Measurements from ENCODE around the gene CEP63. TPM values are rescaled to one million over a fixed set of nuclear protein-coding genes. Genes with fewer than 3 reads are reported as not detected.

The CEP63 gene
- total and polyA plus RNA-seq, 9 donors = 16.6 to 74.1 (median 22.2) TPM

GRCh38 chr3:134485075-134485717 is 661 bp upstream of the CEP63 start:
- WGBS, 3 donors = 0 to 1% (median 0%) methylated on average over 24 of the region's 24 CpGs
- DNase-seq = peak in 4 of 5 donors; percentile 24 to 95 (median 92)
- Histone ChIP-seq H3K36me3 (no peaks in the 10 kb centered on the region), H3K4me1 (ENCODE audit: insufficient read depth) (peaks cover 5% of the 10 kb centered on the region), H3K27ac (peak overlapping the region; percentile 92 to 93), H3K4me3 (peak overlapping the region; percentile 88), H3K9me3 (no peaks in the 10 kb centered on the region), H3K27me3 (no peaks in the 10 kb centered on the region)
- TF ChIP-seq CTCF (IDR thresholded peaks at IDR 0.05) = no peak
- TF ChIP-seq POLR2A (IDR thresholded peaks at IDR 0.05) = no peak
- TF ChIP-seq EP300 (IDR thresholded peaks at IDR 0.05) = no peak
- intact Hi-C loops (cut with DNase I) = loop anchor here in 1 of 4 donors (1.0 kb wide), 1 partner anchor 233 kb away; no protein-coding TSS in a partner anchor

GRCh38 chr3:134486577-134487041 is 752 bp downstream of the CEP63 start:
- H3K4me1 ChIP-seq (ENCODE audit: insufficient read depth) = peaks cover 5% of the 10 kb centered on the region
- H3K9me3 ChIP-seq = no peaks in the 10 kb centered on the region
- WGBS, 3 donors = 2% methylated on average over 16 to 17 of the region's 17 CpGs
- peak overlapping the region; percentile 92 to 93 for H3K27ac ChIP-seq
- H3K36me3 ChIP-seq = no peaks in the 10 kb centered on the region
- no peak for TF ChIP-seq POLR2A (IDR thresholded peaks at IDR 0.05)
- intact Hi-C loops (cut with DNase I) = no loop called here
- H3K4me3 ChIP-seq = peak overlapping the region; percentile 88
- no peak for DNase-seq
- no peaks in the 10 kb centered on the region for H3K27me3 ChIP-seq

- Histone ChIP-seq H3K27ac (no peak overlapping the region), H3K9me3 (no peaks in the 10 kb centered on the region), H3K27me3 (no peaks in the 10 kb centered on the region), H3K4me3 (no peak overlapping the region), H3K4me1 (ENCODE audit: insufficient read depth) (peaks cover 5% of the 10 kb centered on the region), H3K36me3 (no peaks in the 10 kb centered on the region)
- TF ChIP-seq CTCF (IDR thresholded peaks at IDR 0.05) (no peak), POLR2A (IDR thresholded peaks at IDR 0.05) (no peak), EP300 (IDR thresholded peaks at IDR 0.05) (no peak)
- intact Hi-C loops (cut with DNase I) = no loop called here
- DNase-seq = no peak
- WGBS, 3 donors = 66 to 70% (median 69%) methylated on average over 5 of the region's 5 CpGs
These were observed 1.5 kb downstream of the CEP63 start for GRCh38 chr3:134487406-134487805.

- H3K4me1 ChIP-seq (ENCODE audit: insufficient read depth) = peaks cover 1% of the 10 kb centered on the region
- TF ChIP-seq EP300 (IDR thresholded peaks at IDR 0.05) = no peak
- no peak for TF ChIP-seq CTCF (IDR thresholded peaks at IDR 0.05)
- TF ChIP-seq POLR2A (IDR thresholded peaks at IDR 0.05) = no peak
- 84 to 86% (median 85%) methylated on average over 5 of the region's 5 CpGs for WGBS, 3 donors
- H3K36me3 ChIP-seq = no peaks in the 10 kb centered on the region
- intact Hi-C loops (cut with DNase I) = no loop called here
- H3K27me3 ChIP-seq = no peaks in the 10 kb centered on the region
- no peak overlapping the region for H3K27ac ChIP-seq
- DNase-seq = no peak
- no peaks in the 10 kb centered on the region for H3K9me3 ChIP-seq
- no peak overlapping the region for H3K4me3 ChIP-seq
These were observed 8.6 kb downstream of the CEP63 start for GRCh38 chr3:134494495-134494894.

- H3K27ac ChIP-seq = no peak overlapping the region
- no peaks in the 10 kb centered on the region for H3K9me3 ChIP-seq
- no peaks in the 10 kb centered on the region for H3K27me3 ChIP-seq
- no peak overlapping the region for H3K4me3 ChIP-seq
- H3K4me1 ChIP-seq (ENCODE audit: insufficient read depth) = peaks cover 1% of the 10 kb centered on the region
- H3K36me3 ChIP-seq = no peaks in the 10 kb centered on the region
- intact Hi-C loops (cut with DNase I) = no loop called here
- DNase-seq = no peak
- TF ChIP-seq EP300 (IDR thresholded peaks at IDR 0.05) = no peak
- no peak for TF ChIP-seq POLR2A (IDR thresholded peaks at IDR 0.05)
- TF ChIP-seq CTCF (IDR thresholded peaks at IDR 0.05) = no peak
These were observed 10.1 kb downstream of the CEP63 start for GRCh38 chr3:134495980-134496379.
